Fibroblast of skin of right biceps (primary cell): ENCODE data around the gene PXK.
A peak's percentile ranks its signal among the peaks of the same experiment; 100 is the strongest.

Experiments used
- DNase-seq: peaks from one replicate; pipeline ENCODE4 v3.0.0-alpha.2; 2013

Gene PXK

GRCh38 chr3:58470363-58471024, 137.8 kb downstream of the PXK start:
- DNase-seq: no peak

DNA sequence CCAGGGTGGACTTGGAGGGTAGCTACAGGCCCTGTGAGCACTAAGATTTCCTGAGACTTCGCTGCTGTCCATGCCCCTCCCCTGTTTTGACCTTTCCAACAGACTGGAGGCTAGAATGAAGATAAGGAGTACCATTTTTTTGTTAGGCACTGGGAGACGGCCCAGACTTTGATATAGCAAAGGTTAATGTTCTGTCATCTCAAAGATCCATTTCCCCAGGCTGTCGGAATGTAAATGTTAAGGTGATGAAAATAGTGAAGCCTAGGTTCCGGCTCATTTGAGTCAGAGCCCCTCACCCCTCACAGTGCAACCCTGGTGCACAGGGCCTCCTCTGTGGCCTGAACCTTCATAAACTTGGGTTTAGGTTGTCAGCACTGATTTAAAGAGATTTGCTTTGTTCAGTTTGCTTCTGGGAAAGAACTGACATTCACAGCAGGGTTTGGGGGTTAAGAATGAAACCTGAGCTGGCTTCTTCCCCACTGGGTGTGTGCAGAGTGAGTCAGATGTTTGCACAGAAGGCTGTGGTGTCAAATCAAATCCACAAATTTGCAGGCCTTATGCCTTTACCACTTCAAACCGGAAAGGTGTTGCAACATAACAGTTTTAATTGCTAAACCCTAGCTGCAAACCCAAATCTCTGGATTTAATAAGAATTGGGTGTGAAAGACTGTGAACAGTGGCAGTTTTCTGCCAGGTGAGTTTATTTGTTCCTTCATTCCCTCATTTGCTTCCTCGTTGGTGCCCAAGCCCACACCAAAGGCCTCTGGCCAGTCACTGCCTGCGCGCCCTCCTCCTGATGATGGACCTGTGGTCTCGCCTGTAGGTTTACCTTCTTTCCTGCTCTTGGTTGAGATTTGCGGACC, 138.6 kb downstream of the PXK start:
- DNase-seq: peak; percentile 95

DNA sequence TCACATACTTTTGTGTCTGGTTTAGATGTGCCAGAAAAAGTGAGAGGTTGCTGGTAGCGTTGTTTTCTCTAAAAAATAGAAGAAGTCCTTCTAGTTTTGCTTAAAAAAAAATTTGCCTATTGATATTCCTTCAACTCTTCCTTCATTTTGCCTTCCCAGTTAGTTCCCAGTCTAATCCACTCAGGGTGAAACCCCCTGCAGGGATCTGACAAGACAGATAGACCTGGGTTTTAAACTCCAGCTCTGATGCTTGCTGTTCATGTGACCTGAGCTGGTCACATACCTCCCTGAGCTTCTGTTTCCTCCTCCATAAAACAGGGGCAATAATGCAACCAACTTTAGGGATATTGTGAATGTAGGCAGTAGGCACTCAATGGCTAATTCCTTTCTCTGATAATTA, 140.6 kb downstream of the PXK start:
- DNase-seq: no peak

DNA sequence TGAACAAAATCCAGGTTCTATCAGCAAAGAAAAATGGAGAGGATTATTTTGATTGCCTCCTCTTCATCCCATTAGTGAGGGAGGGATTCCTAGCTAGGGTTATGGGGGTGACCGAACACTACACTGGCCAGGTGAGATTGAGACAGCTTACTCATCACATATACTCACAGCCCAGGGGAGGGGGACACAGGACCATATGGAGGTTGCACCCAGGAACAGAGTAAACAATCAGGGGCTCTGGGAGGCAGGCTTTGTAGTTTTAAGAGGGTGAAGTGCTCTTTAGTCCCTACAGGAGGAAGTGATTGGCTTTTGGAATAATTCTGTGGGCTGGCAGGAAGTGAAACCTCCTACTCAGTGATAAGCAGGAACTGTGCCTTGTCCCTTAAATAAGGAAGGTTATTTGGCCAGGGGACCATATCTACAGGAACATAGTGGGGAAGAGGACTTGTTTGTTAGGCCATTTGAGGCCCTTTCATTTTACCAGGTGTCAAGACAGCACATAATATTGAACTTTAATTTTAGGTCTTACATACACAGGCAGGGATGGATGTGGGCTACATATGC, 141.7 kb downstream of the PXK start:
- DNase-seq: no peak

DNA sequence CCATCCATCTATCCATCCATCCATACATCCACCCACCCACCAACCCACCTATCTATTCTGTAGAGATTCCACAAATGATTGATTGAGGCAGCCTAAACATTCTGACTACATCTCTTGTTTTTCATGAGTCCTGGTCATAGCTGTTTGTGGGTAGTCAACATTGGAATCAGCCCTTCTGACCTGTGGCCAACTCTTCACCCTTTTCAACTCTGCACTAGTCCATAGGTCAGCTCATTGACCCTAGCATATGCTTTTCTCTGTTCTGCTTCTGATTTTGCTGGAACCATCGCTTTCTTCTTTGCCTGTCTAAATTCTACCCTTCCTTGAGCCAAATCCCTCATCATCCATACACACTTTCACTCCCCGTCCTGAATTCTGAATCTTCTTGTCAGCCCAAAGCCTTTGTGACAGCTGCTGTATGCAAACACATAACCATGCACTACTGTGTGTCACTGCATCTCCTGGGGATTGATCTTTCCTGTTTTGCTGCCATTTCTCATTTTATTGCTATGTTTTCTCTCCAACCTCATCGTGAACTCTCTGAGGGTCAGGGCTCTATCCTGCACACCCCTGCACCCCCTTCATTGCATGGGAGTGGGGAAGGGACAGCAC, 142.4 kb downstream of the PXK start:
- no peak for DNase-seq
